NB4 (cell line): Measurements from ENCODE around the gene SOD3.

Experiments used
- CTCF ChIP-seq: IDR thresholded peaks from one replicate; pipeline ENCODE4 v1.5.1; 2012; ENCODE audit warnings: low read depth, low read length
- MYC ChIP-seq: IDR thresholded peaks from 2 replicates; pipeline ENCODE4 v1.6.1; 2011; ENCODE audit warnings: low read depth, low read length
- POLR2A ChIP-seq: IDR thresholded peaks from 2 replicates; pipeline ENCODE4 v1.6.1; 2011; ENCODE audit warnings: mild to moderate bottlenecking; ENCODE audit not compliant: insufficient read length; ENCODE audit errors: extremely low read depth
- TF ChIP-seq, protein P1 (sequence below): IDR thresholded peaks from 2 replicates; pipeline ENCODE4 v1.6.1; 2011; ENCODE audit warnings: low read depth, low read length

DNA sequence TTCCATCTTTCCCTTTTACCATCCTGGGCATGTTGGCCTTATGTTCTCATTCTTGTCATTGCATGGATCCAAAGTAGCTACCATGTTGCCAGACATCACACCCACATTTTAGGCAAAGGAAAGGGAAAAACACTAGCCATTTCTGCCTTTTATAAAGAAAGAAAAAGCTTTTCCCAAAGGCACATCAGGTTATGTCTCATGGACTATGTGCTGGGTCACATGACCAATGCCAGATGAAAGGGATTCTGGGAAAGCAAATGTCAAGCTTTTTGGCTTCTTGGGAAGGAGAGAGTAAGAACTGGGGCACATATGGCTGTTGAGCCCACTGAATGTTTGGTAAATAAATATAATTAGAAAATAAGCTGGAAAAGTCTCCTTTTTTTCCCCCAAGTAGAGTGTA lies 4.3 kb upstream of the SOD3 start:
- TF ChIP-seq CTCF: no peak
- TF ChIP-seq MYC: no peak
- no peak for TF ChIP-seq POLR2A
- TF ChIP-seq, protein P1, sequence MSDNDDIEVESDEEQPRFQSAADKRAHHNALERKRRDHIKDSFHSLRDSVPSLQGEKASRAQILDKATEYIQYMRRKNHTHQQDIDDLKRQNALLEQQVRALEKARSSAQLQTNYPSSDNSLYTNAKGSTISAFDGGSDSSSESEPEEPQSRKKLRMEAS: no peak
